ENCODE results near the gene LRRC63.
"Not testable (repeated sequence)": the region's sequence is repeated elsewhere in the genome, so short reads cannot be mapped to it uniquely, and the experiment has no call there.

Gene LRRC63

GRCh38 chr13:46267166-46267565 lies 55.4 kb downstream of the LRRC63 start:
- no peak for DNase-seq

GRCh38 chr13:46270416-46270815 lies 58.7 kb downstream of the LRRC63 start:
- no peak for DNase-seq

GRCh38 chr13:46274094-46274698 lies 62.5 kb downstream of the LRRC63 start:
- no peak for DNase-seq

GRCh38 chr13:46278474-46278873 lies 66.7 kb downstream of the LRRC63 start:
- DNase-seq: no peak

- no peak for DNase-seq
These were observed 70.1 kb downstream of the LRRC63 start for GRCh38 chr13:46281779-46282178.

GRCh38 chr13:46283912-46284824 lies 72.4 kb downstream of the LRRC63 start:
- DNase-seq: not testable (repeated sequence)

- no peak for DNase-seq
These were observed 75.2 kb downstream of the LRRC63 start for GRCh38 chr13:46286972-46287371.

- DNase-seq: no peak
These were observed 77.0 kb downstream of the LRRC63 start for GRCh38 chr13:46288570-46289259.

GRCh38 chr13:46289260-46289955 lies 77.7 kb downstream of the LRRC63 start:
- no peak for DNase-seq

- DNase-seq: no peak
These were observed 78.7 kb downstream of the LRRC63 start for GRCh38 chr13:46290434-46290833.

GRCh38 chr13:46293436-46293835 lies 81.7 kb downstream of the LRRC63 start:
- no peak for DNase-seq

- no peak for DNase-seq
These were observed 83.9 kb downstream of the LRRC63 start for GRCh38 chr13:46295491-46296114.

GRCh38 chr13:46296115-46296822 lies 84.5 kb downstream of the LRRC63 start:
- no peak for DNase-seq

GRCh38 chr13:46296921-46297320 lies 85.2 kb downstream of the LRRC63 start:
- no peak for DNase-seq

GRCh38 chr13:46297361-46297811 lies 85.7 kb downstream of the LRRC63 start:
- DNase-seq: no peak

- DNase-seq: no peak
These were observed 92.1 kb downstream of the LRRC63 start for GRCh38 chr13:46303742-46304385.

- DNase-seq: no peak
These were observed 92.8 kb downstream of the LRRC63 start for GRCh38 chr13:46304546-46304945.

- DNase-seq: no peak
These were observed 95.8 kb downstream of the LRRC63 start for GRCh38 chr13:46307554-46307953.

GRCh38 chr13:46310066-46310465 lies 98.3 kb downstream of the LRRC63 start:
- DNase-seq: no peak

- no peak for DNase-seq
These were observed 99.5 kb downstream of the LRRC63 start for GRCh38 chr13:46311217-46311616.

- DNase-seq: no peak
These were observed 101.3 kb downstream of the LRRC63 start for GRCh38 chr13:46313024-46313423.
